ENCODE data around the gene CFAP161.

The CFAP161 gene

DNA sequence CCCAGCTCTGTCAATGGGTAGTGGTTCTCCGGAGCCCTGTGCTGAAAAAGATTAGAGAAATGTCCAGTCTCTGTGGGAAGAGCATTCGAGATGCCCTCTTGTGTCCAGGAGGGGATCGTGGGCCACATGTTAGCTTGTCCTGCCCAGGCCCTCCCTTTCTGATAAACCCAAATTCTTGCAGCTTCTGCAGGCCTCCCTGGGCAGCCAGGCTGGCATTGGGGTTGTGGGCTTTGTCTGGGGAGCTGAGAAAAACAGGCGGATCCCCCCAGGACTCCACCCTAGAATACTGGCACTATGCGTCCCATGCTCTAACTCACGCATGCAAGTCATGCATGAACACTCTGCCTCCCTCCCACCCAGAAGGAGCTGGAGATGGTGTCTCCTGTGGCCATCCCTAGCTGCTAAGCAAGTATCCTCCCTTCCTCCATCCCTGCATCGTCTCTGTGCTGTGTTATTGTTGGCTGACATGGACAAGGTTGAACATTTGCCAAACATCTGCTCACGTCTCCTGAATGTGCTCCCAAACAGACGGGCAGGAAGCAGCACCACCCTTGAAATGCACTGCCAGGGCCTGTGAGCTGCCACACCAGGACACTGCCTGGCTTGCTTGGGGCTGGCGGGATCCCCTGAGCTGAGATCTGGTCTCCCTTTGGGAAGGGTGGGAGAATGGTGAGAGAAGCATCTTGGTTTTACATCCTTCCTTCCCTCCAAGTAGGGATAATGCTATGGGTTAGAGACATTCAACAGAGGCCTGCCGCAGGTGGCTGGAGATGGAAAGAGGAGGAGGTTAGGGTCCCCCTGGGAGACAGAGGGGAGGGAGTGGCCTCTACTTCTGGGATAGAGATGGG is 26.5 kb downstream of the CFAP161 start:
- DNase-seq: peak; percentile 88

DNA sequence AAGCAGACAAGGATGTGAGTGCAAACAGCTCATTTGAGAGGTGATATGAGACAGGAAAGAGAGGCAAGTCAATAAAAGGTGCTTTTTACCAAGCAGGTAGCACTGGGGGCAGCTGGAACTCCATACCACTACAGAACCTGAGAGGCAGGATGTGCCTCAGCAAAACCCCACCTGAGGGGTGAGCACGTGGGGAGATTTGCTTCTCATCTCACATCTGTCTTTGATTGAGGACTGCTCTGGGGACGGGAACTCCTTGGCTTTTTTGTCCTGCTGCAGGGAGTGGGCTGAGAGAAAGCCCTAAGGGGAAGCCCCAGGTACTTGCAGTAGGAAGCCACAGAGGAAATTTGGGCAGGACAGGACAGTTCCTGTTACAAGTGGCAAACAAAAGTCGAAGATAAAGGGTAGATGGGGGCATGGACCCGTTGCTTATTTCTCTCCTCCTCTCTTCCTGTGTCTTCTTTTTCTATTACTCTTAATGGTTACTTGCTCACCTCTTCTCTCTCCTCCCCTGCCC is 27.1 kb downstream of the CFAP161 start:
- no peak for DNase-seq

DNA sequence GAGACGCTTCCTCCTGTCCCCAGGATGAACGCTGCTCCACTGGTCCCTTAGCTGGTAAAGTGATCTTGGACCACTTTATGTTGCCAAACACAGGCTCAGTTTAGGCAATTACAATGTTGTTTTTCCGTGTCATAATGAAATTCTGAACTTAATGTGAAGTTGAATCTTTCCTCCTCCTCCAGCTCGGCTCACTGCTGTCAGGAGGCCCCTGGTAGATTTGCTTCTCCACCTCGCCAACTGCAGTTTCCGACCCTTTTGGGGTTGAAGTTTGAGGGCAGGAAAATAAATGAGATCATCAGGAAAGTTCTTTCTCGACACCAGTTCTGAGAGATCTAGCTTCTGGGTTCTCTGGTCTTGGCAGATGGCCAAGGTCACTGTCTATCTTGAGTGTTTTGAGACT is 27.8 kb downstream of the CFAP161 start:
- no peak for DNase-seq

DNA sequence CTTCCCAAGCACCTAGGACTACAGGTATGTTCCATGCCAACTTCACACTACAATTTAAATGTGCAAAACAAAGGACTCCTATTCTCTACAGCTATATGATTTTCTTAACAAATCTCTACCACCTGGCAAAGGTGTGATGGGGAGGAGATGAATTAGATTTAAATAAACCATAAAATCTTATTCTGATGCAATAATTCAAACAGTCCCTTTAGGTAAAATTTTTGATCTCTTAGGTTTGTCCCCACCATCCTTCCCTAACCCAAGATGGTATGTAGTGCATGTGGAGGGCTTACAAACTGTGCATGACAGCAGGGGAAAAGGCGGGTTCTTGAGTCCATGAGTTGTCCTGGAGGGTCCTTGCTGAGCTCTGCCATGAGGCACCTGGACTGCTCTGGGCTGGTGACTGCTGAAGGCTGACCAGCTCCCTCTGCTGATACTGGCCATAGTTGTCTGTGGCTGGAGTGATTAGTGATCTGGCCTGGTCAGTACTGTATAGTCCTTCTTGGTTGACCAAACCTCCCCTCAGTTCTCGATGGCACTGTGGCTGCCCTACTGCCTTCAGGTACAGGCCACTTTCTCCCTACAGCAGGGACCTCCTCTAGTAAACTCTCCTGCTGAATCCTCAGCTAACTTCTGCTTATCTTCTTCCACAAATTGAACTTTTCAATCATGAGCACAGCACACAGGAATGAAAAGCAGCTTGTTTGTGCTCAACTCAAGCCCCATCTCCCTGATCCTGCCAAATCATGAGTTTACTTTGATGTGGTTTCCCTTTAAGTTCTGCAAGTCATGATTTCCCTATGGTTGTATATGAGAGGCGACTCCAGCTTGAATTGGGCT is 30.1 kb downstream of the CFAP161 start:
- peak; percentile 83 for DNase-seq

DNA sequence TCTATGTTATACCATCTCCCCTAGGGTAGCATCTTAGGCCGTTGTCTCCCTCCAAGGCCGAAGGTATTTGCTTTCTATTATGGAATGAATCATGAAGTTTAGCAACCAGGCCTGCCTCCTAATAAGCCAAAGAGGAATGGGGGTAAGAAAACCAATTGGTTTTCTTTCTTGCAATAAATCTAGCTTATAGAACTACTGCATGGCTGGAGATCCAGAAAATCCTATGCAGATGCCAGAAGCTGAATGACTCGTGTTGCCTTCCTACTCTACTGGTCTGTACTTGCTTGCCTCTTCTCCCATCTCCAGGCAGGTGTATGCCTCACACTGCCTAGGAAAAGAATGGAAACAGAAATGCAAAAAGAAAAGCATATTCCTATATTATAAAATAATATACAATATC is 31.5 kb downstream of the CFAP161 start:
- peak; percentile 43 for DNase-seq

DNA sequence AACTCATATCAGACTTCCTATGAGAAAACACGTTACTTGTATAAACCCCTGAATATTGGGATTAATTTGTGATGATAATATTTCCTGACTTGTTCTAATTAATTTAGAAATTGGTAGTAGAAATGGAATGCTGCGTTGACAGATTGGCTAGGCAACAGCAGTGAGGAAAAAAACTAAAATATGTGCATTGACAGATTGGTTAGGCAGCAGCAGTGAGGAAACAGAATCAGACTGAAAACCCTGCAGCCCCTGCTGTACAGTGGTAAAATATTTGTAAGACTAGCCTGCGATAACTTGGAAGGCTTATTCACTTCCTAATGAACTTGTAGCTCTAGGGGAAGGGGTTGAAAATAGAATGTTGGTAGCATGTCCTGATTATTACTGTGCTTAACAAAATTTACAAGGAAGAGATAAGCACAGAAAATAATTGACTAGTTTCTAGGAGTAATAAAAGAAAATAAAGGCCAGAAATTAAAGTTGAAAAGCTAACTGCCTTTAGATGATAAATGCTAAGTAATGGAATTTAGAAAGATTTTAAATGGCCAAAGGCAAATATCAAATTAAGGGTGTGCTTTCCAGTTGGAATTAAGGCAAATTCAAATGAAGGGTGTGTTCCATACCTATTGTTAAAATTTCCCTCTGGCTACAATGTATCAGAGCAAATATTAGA is 32.7 kb downstream of the CFAP161 start:
- DNase-seq: no peak

DNA sequence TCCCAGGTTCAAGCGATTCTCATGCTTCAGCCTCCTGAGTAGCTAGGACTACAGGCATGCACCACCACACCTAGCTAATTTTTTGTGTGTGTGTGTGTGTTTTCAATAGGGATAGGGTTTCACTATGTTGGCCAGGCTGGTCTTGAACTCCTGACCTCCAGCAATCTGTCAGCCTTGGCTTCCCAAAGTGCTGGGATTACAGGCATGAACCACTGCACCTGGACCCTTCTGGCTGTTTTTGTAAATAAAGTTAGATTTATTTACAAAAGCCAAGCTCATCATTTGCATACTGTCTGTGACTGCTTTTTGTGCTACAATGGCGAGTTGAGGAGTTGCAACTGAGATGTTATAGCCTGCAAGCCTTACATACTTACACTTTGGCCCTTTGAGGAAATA is 34.1 kb downstream of the CFAP161 start:
- no peak for DNase-seq

DNA sequence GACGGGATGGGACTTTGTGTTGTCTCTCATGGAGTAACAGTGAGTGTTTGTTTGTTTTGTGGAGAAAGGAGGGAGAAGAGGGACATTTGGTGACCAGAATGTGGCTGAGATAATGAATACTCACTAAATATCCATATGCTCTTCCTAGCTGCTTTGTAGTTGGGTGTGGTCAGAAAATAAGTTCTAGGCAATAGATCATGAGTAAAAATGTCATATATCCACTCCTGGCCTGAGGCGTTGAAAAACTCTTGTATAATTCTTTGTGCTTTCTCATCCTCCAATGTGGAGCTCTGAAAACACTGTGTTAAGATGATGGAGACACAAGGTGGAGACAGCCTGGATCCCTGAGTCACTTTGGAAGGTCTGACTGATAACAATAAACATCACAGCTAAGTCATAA is 34.6 kb downstream of the CFAP161 start:
- DNase-seq: no peak

DNA sequence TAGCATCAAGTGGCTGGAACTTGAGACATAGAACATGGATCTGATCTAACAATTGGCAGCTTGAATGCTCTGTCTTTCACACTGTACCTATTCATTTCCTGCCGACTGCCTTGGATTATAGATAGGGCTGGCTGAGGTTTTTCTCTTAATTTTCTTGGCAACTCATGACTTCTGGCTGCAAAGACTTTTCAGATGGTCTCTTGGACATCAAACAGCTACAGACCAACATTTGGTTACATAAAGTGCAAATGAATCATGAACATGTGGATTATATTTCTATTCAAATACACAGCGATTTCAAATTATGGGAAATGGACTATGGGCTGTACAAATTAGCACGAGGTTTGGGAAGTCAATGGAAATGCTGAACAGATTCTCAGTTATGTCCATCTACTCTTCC is 36.4 kb downstream of the CFAP161 start:
- no peak for DNase-seq

DNA sequence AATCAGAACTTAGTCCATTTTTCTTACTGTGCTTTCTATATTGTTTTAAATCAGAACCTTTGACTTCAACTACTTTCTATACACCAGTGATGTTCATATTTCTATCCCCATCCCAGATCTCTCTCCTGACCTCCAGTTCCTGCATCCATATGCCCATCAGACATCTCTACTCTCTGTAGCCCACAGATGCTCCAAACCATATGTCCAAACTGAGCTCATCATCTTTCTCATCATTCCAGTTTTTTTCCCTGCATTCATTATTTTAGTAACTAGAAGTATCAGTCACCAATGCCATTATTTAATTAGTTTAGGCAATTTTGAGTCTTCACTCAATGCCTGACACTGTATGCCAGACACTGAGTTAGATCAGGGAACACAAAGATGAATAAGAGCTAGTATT is 37.2 kb downstream of the CFAP161 start:
- DNase-seq: no peak

DNA sequence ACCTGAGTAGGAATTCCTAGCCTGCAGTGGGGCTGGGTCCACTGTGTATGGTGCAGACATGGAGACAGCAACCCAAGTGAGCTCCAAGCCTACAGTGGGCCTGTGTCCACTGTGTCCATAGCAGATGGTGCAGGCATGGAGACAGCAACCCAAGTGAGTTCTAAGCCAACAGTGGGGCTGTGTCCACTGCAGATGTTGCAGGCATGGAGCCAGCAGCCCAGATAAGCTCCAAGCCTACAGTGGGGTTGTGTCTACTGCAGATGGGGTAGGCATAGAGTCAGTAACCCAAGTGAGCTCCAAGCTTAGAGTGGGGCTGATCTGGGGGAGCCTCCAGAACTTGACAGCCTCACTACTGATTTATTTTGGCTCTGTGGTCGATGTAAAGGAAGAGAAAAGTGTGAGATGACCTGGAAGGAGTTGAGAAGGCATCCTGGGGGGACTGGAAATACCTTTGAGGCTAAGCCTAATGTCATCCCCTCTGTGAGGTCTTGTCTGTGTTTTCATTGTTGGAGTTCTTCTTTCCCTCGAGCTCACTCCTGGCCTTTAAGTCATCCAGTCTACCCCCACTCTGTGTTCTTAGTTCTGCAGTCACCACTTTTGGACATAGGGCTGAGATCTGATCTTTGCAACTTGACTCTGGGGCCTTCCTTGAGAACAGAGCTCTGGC is 40.2 kb downstream of the CFAP161 start:
- DNase-seq: no peak

DNA sequence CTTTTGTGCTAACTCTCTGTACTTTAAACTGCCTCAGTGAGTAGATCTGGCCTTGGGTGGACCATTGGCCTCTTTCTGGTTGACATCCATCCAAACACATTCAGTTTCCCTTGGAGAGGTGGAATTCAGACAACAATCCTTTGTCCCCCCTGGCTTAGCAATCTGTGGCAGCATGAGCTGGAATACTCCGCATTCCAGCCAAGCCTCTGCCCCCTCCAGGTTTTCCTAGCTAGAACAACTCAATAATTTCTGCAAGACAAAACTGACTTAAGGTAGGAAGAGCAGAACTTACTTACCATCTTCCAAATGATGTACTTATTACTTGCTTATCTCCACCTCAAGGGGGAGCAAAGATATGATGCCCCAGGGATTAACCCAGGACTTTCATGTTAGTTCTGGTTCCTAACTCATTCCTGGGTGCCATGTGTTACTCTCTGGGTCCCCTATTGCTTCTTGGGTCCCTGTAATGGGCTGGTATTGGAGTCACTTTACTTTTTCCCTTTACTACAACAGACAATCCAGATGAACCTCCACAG is 40.8 kb downstream of the CFAP161 start:
- no peak for DNase-seq

DNA sequence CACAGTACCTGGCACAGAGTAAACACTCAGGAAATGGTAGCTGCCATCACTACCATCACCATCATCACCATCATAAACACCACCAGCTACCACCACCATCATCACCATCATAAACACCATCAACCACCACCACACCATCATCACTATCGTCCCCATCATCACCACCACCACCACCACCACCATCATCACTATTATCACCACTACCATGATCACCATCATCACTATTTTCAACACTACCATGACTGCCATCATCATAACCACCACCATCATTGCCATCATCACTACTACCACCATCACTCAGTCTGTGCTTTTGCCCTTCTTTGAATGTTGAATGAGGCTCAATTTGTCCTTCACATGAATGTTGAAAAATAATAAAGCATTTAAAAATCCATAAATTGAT is 41.4 kb downstream of the CFAP161 start:
- no peak for DNase-seq

DNA sequence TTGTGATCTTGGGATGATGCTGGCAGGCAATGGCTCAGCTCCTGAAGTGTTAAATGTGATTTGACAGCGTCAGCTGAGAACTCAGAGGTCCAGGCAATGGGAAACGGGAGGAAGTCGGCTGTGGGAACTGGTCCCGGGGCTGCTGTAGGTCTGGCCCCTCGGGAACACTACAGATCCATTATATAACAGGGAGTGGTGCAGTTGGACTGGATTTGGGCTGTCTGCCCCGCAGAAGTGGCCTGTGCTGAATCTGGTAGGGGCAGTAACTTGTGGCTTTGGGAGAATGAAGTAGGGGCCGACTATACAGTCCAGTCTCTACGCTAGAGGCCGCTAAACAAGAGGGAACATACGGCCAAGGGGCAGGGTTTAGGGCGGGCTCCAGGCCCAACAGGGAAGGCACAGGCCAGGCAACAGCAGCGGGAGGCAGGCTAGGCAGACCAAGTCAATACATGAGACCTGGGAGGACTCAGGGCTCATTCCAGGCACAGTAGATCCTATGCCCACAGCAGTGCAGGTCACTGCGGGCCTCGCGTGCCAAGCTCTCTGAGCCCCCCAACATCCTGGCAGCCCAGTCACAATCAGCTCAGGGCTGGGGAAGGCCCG is 42.3 kb downstream of the CFAP161 start:
- DNase-seq: no peak

DNA sequence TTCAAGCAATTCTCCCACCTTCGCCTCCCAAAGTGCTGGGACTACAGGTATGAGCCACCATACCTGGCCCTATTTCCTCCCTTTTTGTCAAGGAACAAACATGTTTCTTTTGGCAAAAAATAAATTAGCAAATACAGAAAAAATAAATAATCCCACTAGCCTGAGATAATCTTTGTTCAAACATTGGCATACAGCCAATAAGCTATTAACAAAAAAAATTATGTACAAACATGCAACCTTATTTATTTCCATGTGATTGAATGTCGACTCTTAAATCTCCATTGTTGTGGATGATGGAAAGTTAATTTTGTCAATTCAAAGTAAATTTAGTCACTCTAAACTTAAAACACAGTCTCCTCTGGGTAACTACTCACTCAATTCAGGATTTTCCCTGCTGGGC is 44.3 kb downstream of the CFAP161 start:
- no peak for DNase-seq

DNA sequence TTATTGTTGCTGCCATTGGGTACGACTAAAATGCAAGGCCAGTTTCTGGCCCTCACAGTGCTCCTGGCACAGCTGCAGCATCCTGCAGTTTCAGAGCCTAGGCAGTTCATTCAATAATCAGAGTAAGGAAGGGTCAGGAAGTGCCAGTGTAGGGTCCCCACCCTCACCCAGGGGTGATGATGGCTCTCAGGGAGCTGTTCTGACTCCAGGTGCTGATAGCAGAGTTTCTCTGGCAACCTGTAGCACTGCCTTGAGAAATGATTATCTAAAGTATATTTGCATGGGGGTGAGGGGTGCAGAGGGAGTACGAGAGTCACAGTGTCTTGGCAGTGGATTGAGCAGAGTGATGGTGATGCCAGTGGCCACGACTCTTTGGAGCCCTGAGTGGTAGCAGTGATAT is 47.1 kb downstream of the CFAP161 start:
- no peak for DNase-seq

DNA sequence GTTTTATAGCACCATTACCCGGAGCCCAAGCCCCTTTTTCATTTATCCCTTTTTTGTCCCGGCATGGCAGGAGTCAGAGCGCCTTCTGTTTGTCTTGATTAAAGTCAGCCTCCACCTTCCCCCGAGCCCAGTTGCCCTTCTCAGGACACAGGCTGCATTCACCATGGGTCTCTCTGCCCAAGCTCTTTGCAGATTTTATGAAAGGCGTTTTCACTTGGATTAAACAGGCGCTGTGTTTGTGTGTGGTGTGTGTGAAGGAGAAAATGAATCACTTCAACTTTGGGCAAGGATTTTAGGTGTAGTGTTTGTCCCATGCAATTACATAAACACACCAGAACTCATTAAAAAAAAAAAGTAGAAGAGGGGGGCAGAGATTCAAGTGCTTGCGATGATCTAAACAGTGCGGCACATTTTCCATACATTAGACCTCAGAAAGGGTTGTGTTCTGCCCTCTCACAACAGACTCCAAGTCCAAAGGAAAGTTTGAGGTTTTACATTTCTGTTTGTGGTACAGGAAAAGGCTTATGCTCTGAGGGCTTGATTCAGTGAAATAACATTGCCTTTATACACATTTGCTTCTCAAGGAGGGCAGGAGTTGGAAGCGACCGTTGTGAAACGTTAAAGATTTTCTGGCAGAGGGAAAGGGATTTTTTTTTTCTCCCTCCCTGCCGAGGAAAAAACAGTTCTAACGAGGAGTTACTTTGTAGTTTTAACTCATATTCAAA is 48.1 kb downstream of the CFAP161 start:
- peak; percentile 26 for DNase-seq

DNA sequence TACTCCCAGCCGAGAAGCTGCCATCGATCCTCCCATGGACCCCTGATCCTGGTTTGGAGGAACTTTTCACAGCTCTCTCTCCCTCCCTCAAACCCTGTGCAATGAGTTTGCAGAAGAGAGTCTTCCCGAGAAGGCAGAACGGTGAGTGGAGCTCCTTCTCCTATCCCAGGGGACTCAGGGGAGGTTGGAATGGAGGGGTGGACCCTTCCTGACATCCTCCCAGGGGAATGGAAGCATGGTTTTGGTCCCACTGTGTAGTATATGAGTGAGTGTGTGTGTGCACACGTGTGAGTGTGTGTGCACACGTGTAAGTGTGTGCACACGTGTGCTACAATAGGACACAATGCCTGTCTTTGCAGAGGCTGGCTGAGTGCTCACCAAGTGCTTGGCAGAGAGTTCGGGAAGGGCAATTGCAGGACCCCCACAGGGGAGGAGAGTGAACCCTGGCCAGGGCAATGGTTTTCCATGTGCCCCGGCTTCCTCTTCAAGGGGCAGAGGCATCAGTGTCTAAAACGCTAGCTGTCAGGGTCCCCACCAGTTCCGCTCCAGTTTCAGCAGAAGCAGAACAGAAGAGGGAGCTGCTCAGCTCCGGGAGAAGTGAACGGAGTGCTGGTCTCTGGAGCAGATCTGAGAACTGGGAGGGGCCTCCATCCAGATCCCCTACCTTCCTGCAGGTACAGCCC is 48.8 kb downstream of the CFAP161 start:
- DNase-seq: no peak

DNA sequence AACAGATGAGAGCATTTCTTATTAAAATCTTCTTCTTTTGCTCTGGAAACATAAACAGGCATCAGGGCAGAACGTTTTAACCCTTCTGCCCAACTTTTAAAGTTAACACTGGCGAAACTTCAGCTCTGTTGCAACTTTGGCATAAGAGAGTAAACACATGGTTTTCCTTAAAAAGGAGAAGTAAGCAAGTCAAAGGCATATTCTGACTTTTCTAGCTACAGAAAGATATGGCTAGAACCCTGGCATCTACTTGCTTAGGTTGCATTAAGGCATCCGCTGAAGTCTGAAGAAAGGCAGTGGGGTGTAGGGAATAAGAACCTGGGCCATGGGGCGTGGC is 49.3 kb downstream of the CFAP161 start:
- DNase-seq: no peak

DNA sequence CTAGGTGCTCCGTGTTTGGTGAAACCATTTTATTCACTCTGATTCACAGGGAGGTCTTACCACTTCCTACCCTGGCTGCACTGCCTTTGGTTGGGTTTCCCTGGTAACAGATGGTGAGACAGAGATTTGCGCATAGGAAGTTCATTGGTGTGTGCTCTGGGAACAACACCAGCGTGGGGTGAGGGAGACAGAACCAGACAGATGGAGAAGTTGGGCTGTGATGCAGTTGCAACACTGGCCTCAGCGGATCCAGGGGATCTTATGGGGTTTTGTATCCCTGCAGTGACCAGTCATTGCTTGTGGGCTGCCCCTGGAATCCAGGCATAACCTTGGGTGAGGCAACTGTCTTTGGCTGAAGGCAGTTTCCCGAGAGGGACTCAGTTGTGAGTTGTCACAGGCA is 50.1 kb downstream of the CFAP161 start:
- DNase-seq: no peak
